ENCODE measurements around the gene SPSB4.

DNA sequence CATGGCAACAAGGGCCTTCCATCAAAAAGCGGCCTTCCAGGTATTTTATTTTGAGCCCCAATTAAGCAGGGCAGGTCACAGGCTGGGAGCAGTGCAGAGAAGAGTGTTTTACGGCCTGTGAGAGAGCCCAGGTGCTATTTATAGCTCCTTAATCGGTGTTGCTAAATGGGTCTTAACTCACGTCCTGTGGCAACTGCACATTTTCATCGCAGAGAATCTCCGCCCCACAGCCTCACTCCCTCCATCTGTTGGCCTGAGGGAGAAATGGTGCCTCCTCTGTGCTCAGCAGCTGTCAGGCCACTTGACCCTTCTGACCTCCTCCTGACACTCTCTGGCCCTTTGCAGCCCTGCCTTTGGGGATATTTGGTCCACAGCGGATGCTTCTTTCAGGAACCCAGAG, 58.6 kb downstream of the SPSB4 start:
- no peak for TF ChIP-seq ATF3 (IDR thresholded peaks at IDR 0.05; ENCODE audit: insufficient read depth, low read depth, low read length)
- TF ChIP-seq RAD21 (IDR thresholded peaks at IDR 0.05 in 1 of 2, conservative IDR thresholded peaks at IDR 0.05 in 1 of 2; ENCODE audit: low read depth in 2 of 2, low read length in 2 of 2): no peak
- no peak for TF ChIP-seq RFX5 (IDR thresholded peaks at IDR 0.05; ENCODE audit: borderline replicate concordance, low read depth, low read length)
- TF ChIP-seq EP300 (IDR thresholded peaks at IDR 0.05; ENCODE audit: borderline replicate concordance in 1 of 2, low read depth in 2 of 2, low read length in 2 of 2): no peak
- no peak for TF ChIP-seq EGR1 (IDR thresholded peaks at IDR 0.05; ENCODE audit: borderline replicate concordance, low read depth, low read length)
- TF ChIP-seq ZNF274 (IDR thresholded peaks at IDR 0.05; ENCODE audit: borderline replicate concordance, extremely low read depth, low read length): no peak
- TF ChIP-seq YY1 (IDR thresholded peaks at IDR 0.05; ENCODE audit: low read depth, low read length): no peak
- TF ChIP-seq CTCF (IDR thresholded peaks at IDR 0.05; ENCODE audit: control extremely low read depth in 1 of 3, insufficient read depth in 1 of 3, low read depth in 1 of 3, low read length in 3 of 3): peak in 1 of 3 experiments; percentile 5; a peak in 1 of 4 replicates
- TF ChIP-seq SP1 (IDR thresholded peaks at IDR 0.05; ENCODE audit: low read depth, low read length): no peak
- no peak for TF ChIP-seq POLR2A (IDR thresholded peaks at IDR 0.05; ENCODE audit: control extremely low read depth in 1 of 2, low read depth in 2 of 2, low read length in 2 of 2)
- TF ChIP-seq FOSL1 (IDR thresholded peaks at IDR 0.05; ENCODE audit: insufficient read depth, low read depth, low read length): no peak
- no peak for TF ChIP-seq MAFK (IDR thresholded peaks at IDR 0.05; ENCODE audit: low read depth, low read length)
- no peak for TF ChIP-seq TAF1 (IDR thresholded peaks at IDR 0.05; ENCODE audit: low read depth, low read length)

All from H1 (cell line).